ENCODE results near the gene PPIL4.

DNA sequence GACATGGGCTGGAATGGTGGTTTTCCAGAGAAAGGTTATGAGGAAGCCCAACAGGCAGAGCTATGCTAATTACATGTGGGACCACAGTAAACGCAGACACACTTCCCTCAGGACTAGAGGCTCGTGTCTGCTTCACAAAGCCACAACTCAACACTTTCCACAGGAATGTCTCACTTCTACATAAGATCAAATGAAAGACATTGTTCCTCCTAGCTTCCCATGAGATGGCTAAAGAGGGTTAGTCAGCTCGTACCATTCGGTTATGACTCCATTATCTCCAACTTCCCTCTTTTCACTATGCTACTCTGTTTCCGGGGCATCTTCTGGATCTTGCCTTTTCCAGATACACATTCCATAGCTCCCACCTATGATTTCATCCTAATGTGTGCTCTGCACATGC is 31.9 kb downstream of the PPIL4 start:
- TF ChIP-seq CTCF (IDR thresholded peaks at IDR 0.05) (no peak), POLR2A (IDR thresholded peaks at IDR 0.05) (no peak)

All from testis (tissue), 2 donors.